Measurements from ENCODE around the gene ITGB3BP.

The ITGB3BP gene

GRCh38 chr1:63509718-63510117, 13.3 kb downstream of the ITGB3BP start:
- Histone ChIP-seq H3K4me2 (ENCODE audit: low read depth, low read length, poor library complexity, severe bottlenecking) (no peak overlapping the region), H3K4me1 (ENCODE audit: insufficient read depth, low read length, poor library complexity, severe bottlenecking) (no peaks in the 10 kb centered on the region), H4K20me1 (ENCODE audit: insufficient read depth, low read length, poor library complexity, severe bottlenecking) (no peaks in the 10 kb centered on the region), H3K9me3 (ENCODE audit: insufficient read depth, low read depth, low read length) (no peaks in the 10 kb centered on the region), H3K9me2 (replicated peaks; ENCODE audit: low read depth, low read length) (no peaks in the 10 kb centered on the region), H3K79me2 (ENCODE audit: insufficient read depth, low read length) (no peaks in the 10 kb centered on the region), H3F3A (ENCODE audit: low read depth) (no peaks in the 10 kb centered on the region), H3K27me3 (ENCODE audit: insufficient read depth, low read length, poor library complexity, severe bottlenecking) (no peaks in the 10 kb centered on the region), H3K9ac (ENCODE audit: low read depth, low read length, poor library complexity, severe bottlenecking) (no peak overlapping the region), H3K4me3 (ENCODE audit: low read length, poor library complexity, severe bottlenecking) (no peak overlapping the region), H3K36me3 (ENCODE audit: insufficient read depth, low read length) (peaks cover 20% of the 10 kb centered on the region), H2AFZ (ENCODE audit: low read length) (no peak overlapping the region)
- TF ChIP-seq EZH2phosphoT487 (IDR thresholded peaks at IDR 0.05; ENCODE audit: borderline replicate concordance) (no peak), CTCF (conservative IDR thresholded peaks at IDR 0.05; ENCODE audit: low read length) (no peak)

GRCh38 chr1:63506782-63507181, 16.2 kb downstream of the ITGB3BP start:
- no peaks in the 10 kb centered on the region for H3F3A ChIP-seq (ENCODE audit: low read depth)
- TF ChIP-seq EZH2phosphoT487 (IDR thresholded peaks at IDR 0.05; ENCODE audit: borderline replicate concordance): no peak
- no peak for TF ChIP-seq CTCF (conservative IDR thresholded peaks at IDR 0.05; ENCODE audit: low read length)

GRCh38 chr1:63501256-63501655, 21.8 kb downstream of the ITGB3BP start:
- H3K4me1 ChIP-seq (ENCODE audit: insufficient read depth, low read length, poor library complexity, severe bottlenecking): peaks cover 16% of the 10 kb centered on the region
- H4K20me1 ChIP-seq (ENCODE audit: insufficient read depth, low read length, poor library complexity, severe bottlenecking): no peaks in the 10 kb centered on the region
- no peak for TF ChIP-seq CTCF (conservative IDR thresholded peaks at IDR 0.05; ENCODE audit: low read length)
- no peak for TF ChIP-seq EZH2phosphoT487 (IDR thresholded peaks at IDR 0.05; ENCODE audit: borderline replicate concordance)
- no peak overlapping the region for H3K4me3 ChIP-seq (ENCODE audit: low read length, poor library complexity, severe bottlenecking)
- no peak overlapping the region for H3K9ac ChIP-seq (ENCODE audit: low read depth, low read length, poor library complexity, severe bottlenecking)
- H3K4me2 ChIP-seq (ENCODE audit: low read depth, low read length, poor library complexity, severe bottlenecking): peak overlapping the region; percentile 15
- H3K9me3 ChIP-seq (ENCODE audit: insufficient read depth, low read depth, low read length): no peaks in the 10 kb centered on the region
- no peaks in the 10 kb centered on the region for H3F3A ChIP-seq (ENCODE audit: low read depth)
- H3K27me3 ChIP-seq (ENCODE audit: insufficient read depth, low read length, poor library complexity, severe bottlenecking): no peaks in the 10 kb centered on the region
- H2AFZ ChIP-seq (ENCODE audit: low read length): no peak overlapping the region
- no peaks in the 10 kb centered on the region for H3K9me2 ChIP-seq (replicated peaks; ENCODE audit: low read depth, low read length)
- peaks cover 3% of the 10 kb centered on the region; the same call in 1 of the 2 replicates for H3K79me2 ChIP-seq (ENCODE audit: insufficient read depth, low read length)
- peaks cover 2% of the 10 kb centered on the region; the same call in 1 of the 2 replicates for H3K36me3 ChIP-seq (ENCODE audit: insufficient read depth, low read length)

More at GRCh38 chr1:63506782-63507181, 16.2 kb downstream of the ITGB3BP start:
- H3K9ac ChIP-seq (ENCODE audit: low read depth, low read length, poor library complexity, severe bottlenecking): no peak overlapping the region
- peaks cover 4% of the 10 kb centered on the region for H3K4me1 ChIP-seq (ENCODE audit: insufficient read depth, low read length, poor library complexity, severe bottlenecking)
- no peak overlapping the region for H2AFZ ChIP-seq (ENCODE audit: low read length)
- H3K27me3 ChIP-seq (ENCODE audit: insufficient read depth, low read length, poor library complexity, severe bottlenecking): no peaks in the 10 kb centered on the region
- H3K9me3 ChIP-seq (ENCODE audit: insufficient read depth, low read depth, low read length): no peaks in the 10 kb centered on the region
- H3K36me3 ChIP-seq (ENCODE audit: insufficient read depth, low read length): peaks cover 20% of the 10 kb centered on the region
- H3K79me2 ChIP-seq (ENCODE audit: insufficient read depth, low read length): no peaks in the 10 kb centered on the region
- no peaks in the 10 kb centered on the region for H3K9me2 ChIP-seq (replicated peaks; ENCODE audit: low read depth, low read length)
- H3K4me2 ChIP-seq (ENCODE audit: low read depth, low read length, poor library complexity, severe bottlenecking): no peak overlapping the region
- H3K4me3 ChIP-seq (ENCODE audit: low read length, poor library complexity, severe bottlenecking): no peak overlapping the region
- H4K20me1 ChIP-seq (ENCODE audit: insufficient read depth, low read length, poor library complexity, severe bottlenecking): no peaks in the 10 kb centered on the region
